A549 treated with Mapracorat at 1 μM for 4 hours (cell line): ENCODE measurements around the gene TBC1D3L. TPM values are rescaled to one million over a fixed set of nuclear protein-coding genes. Genes with fewer than 3 reads are reported as not detected.

Source experiments
- total RNA-seq: library from RNA; stranded (reverse); fragments of 200-300 nt; extraction: Qiagen RNA extraction; gene quantifications from 5 replicates; pipeline ENCODE4 v1.2.3, GENCODE V29; 2022

Gene TBC1D3L
- total RNA-seq = 10.1 to 14.8 TPM (median 11.5 TPM) in 5 replicates

GRCh38 chr17:37988960-37989359, at the start of gene TBC1D3L:
TSS of gene TBC1D3L (minus strand) at chr17:37989060. CDS start at chr17:37987520, 1,540 bp downstream.

GRCh38 chr17:38003676-38004075, 14.8 kb upstream of the TBC1D3L start, which contains the start of gene TBC1D3D:
TSS of gene TBC1D3D (plus strand) at chr17:38003976. CDS start at chr17:38005561, 1,585 bp downstream.

Other genes starting within 250 kb of the TBC1D3L start
- 17.4 to 21.8 TPM (median 20.7 TPM) in 5 replicates for gene HNF1B, start 244.0 kb downstream of the TBC1D3L start, total RNA-seq
- not detected in 5 replicates for gene TBC1D3K, start 64.6 kb downstream of the TBC1D3L start, total RNA-seq
- gene TBC1D3D, start 14.9 kb upstream of the TBC1D3L start, total RNA-seq = 0.09 to 0.16 TPM in 2 of 5 replicates, not detected in the others
- not detected in 5 replicates for gene TBC1D3C, start 79.6 kb upstream of the TBC1D3L start, total RNA-seq
- gene TBC1D3E, start 138.9 kb upstream of the TBC1D3L start, total RNA-seq = not detected in 5 replicates
- gene TBC1D3, start 203.5 kb upstream of the TBC1D3L start, total RNA-seq = 0.07 TPM in 1 of 5 replicates, not detected in the others